Measurements from ENCODE around the gene ASPSCR1.
A peak's percentile ranks its signal among the peaks of the same experiment; 100 is the strongest.
"Not testable (repeated sequence)": the region's sequence is repeated elsewhere in the genome, so short reads cannot be mapped to it uniquely, and the experiment has no call there.

ASPSCR1 gene

GRCh38 chr17:81941484-81942166 is 35.8 kb upstream of the ASPSCR1 start:
- DNase-seq (ENCODE audit: low read depth in 2 of 2), result no peak

GRCh38 chr17:81942167-81942553 is 35.3 kb upstream of the ASPSCR1 start:
- DNase-seq (ENCODE audit: low read depth in 2 of 2), result no peak

GRCh38 chr17:81944858-81945257 is 32.6 kb upstream of the ASPSCR1 start:
- no peak for DNase-seq (ENCODE audit: low read depth in 2 of 2)

GRCh38 chr17:81947189-81947588 is 30.2 kb upstream of the ASPSCR1 start, which contains the start of gene MYADML2:
Gene MYADML2, minus strand, starts transcription at chr17:81947233. Its CDS starts 5,492 bp downstream, at chr17:81941741.
- DNase-seq (ENCODE audit: low read depth in 2 of 2), result no peak

- DNase-seq (ENCODE audit: low read depth in 2 of 2), result no peak
Observed at GRCh38 chr17:81948635-81949378, 28.6 kb upstream of the ASPSCR1 start.

- DNase-seq (ENCODE audit: low read depth in 2 of 2), result no peak
Observed at GRCh38 chr17:81950501-81950900, 26.9 kb upstream of the ASPSCR1 start.

- no peak for DNase-seq (ENCODE audit: low read depth in 2 of 2)
Observed at GRCh38 chr17:81951785-81952684, 25.4 kb upstream of the ASPSCR1 start.

- DNase-seq (ENCODE audit: low read depth in 2 of 2), result no peak
Observed at GRCh38 chr17:81952792-81953228, 24.6 kb upstream of the ASPSCR1 start.

- DNase-seq (ENCODE audit: low read depth in 2 of 2), result not testable (repeated sequence)
Observed at GRCh38 chr17:81953443-81953842, 24.0 kb upstream of the ASPSCR1 start.

- DNase-seq (ENCODE audit: low read depth in 2 of 2), result no peak
Observed at GRCh38 chr17:81954131-81955057, 23.0 kb upstream of the ASPSCR1 start.

GRCh38 chr17:81955058-81955681 is 22.3 kb upstream of the ASPSCR1 start:
- DNase-seq (ENCODE audit: low read depth in 2 of 2), result no peak

GRCh38 chr17:81955756-81956544 is 21.5 kb upstream of the ASPSCR1 start:
- DNase-seq (ENCODE audit: low read depth in 2 of 2), result no peak

- no peak for DNase-seq (ENCODE audit: low read depth in 2 of 2)
Observed at GRCh38 chr17:81956607-81957589, 20.5 kb upstream of the ASPSCR1 start.

GRCh38 chr17:81957691-81958432 is 19.6 kb upstream of the ASPSCR1 start:
- no peak for DNase-seq (ENCODE audit: low read depth in 2 of 2)

- DNase-seq (ENCODE audit: low read depth in 2 of 2), result no peak
Observed at GRCh38 chr17:81958633-81959342, 18.6 kb upstream of the ASPSCR1 start.

GRCh38 chr17:81959362-81960129 is 17.9 kb upstream of the ASPSCR1 start:
- peak; percentile 34 to 77 for DNase-seq (ENCODE audit: low read depth in 2 of 2)

Data from stimulated activated CD8-positive, alpha-beta memory T cell treated with anti-CD3 and anti-CD28 coated beads, Interleukin-7, amount 100 ng/mL, for 4 hours (primary cell).